ENCODE results near the gene RCC2.
"Not testable (repeated sequence)": the region's sequence is repeated elsewhere in the genome, so short reads cannot be mapped to it uniquely, and the experiment has no call there.

The RCC2 gene

DNA sequence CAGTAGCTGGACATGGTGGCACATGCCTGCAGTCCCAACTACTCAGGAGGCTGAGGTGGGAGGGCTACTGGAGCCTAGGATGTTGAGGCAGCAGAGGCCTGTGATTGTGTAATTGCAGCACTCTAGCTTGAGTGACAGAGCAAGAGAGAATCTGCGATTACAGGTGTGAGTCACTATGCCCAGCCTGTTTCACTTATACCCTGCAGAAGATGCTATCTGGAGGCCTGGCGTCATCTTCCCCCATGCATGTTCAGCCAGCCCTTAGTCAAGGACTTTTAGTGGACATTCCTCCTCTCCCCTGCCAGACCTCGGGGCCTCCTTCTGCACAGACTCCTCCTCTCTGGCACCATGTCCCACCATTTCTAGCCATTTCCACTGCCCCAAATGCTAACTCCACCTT lies 36.3 kb upstream of the RCC2 start:
- TF ChIP-seq, protein P1, sequence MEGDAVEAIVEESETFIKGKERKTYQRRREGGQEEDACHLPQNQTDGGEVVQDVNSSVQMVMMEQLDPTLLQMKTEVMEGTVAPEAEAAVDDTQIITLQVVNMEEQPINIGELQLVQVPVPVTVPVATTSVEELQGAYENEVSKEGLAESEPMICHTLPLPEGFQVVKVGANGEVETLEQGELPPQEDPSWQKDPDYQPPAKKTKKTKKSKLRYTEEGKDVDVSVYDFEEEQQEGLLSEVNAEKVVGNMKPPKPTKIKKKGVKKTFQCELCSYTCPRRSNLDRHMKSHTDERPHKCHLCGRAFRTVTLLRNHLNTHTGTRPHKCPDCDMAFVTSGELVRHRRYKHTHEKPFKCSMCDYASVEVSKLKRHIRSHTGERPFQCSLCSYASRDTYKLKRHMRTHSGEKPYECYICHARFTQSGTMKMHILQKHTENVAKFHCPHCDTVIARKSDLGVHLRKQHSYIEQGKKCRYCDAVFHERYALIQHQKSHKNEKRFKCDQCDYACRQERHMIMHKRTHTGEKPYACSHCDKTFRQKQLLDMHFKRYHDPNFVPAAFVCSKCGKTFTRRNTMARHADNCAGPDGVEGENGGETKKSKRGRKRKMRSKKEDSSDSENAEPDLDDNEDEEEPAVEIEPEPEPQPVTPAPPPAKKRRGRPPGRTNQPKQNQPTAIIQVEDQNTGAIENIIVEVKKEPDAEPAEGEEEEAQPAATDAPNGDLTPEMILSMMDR (conservative IDR thresholded peaks at IDR 0.05; ENCODE audit: low read depth, low read length): no peak
- Histone ChIP-seq H3K27me3 (ENCODE audit: insufficient read depth, low read depth) (no peaks in the 10 kb centered on the region), H3K4me3 (IDR thresholded peaks at IDR 0.05; ENCODE audit: insufficient read depth, low read depth, low read length) (no peak overlapping the region), H3K4me1 (ENCODE audit: low read depth, poor library complexity, severe bottlenecking) (no peaks in the 10 kb centered on the region), H2AFZ (ENCODE audit: low read depth) (no peak overlapping the region), H3K27ac (no peak overlapping the region), H3K9ac (no peak overlapping the region), H3K79me2 (ENCODE audit: insufficient read depth, low read depth) (no peaks in the 10 kb centered on the region), H3K4me2 (no peak overlapping the region), H3K36me3 (ENCODE audit: insufficient read depth) (no peaks in the 10 kb centered on the region), H4K20me1 (ENCODE audit: insufficient read depth) (no peaks in the 10 kb centered on the region)

DNA sequence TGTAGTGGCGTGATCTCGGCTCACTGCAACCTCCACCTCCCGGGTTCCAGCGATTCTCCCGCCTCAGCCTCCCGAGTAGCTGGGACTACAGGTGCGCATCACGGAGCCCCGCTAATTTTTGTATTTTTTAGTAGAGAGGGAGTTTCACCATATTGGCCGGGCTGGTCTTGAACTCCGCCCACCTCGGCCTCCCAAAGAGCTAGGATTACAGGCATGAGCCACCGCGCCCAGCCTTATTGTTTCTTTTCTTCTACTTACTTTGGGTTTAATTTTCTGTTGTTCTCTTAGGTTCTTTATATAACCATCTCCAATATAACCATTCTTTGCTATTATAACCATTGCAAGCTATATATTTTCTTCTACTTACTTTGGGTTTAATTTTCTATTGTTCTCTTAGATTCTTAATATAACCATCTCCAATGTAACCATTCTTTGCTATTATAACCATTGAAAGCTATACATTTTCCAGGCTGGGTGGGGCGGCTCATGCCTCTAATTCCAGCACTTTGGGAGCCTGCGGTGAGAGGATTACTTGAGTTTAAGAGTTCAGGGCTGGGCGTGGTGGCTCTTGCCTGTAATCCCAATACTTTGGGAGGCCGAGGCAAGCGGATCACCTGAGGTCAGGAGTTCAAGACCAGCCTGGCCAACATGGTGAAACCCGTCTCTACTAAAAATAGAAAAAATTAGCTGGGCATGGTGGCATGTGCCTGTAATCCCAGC lies 35.5 kb upstream of the RCC2 start:
- H3K36me3 ChIP-seq (ENCODE audit: insufficient read depth); H3K4me1 ChIP-seq (ENCODE audit: low read depth, poor library complexity, severe bottlenecking); H2AFZ ChIP-seq (ENCODE audit: low read depth); H3K4me2 ChIP-seq; H3K9ac ChIP-seq; H4K20me1 ChIP-seq (ENCODE audit: insufficient read depth); H3K79me2 ChIP-seq (ENCODE audit: insufficient read depth, low read depth); H3K27ac ChIP-seq; H3K27me3 ChIP-seq (ENCODE audit: insufficient read depth, low read depth); H3K4me3 ChIP-seq (IDR thresholded peaks at IDR 0.05; ENCODE audit: insufficient read depth, low read depth, low read length): not testable (repeated sequence)

DNA sequence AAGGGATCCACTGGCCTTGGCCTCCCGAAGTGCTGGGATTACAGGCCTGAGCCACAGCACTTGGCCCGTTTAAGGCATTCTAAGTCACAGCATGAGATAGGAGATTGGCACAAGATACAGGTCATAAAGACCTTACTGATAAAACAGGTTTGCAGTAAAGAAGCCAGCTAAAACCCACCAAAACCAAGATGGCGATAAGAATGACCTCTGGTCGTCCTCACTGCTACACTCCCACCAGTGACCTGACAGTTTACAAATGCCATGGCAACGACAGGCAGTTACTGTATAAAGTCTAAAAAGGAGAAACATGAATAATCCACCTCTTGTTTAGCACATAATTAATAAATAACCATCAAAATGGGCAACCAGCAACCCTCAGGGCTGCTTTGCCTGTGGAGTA lies 33.3 kb upstream of the RCC2 start:
- Histone ChIP-seq H3K4me1 (ENCODE audit: low read depth, poor library complexity, severe bottlenecking) (no peaks in the 10 kb centered on the region), H3K79me2 (ENCODE audit: insufficient read depth, low read depth) (no peaks in the 10 kb centered on the region), H3K27ac (no peak overlapping the region), H3K27me3 (ENCODE audit: insufficient read depth, low read depth) (no peaks in the 10 kb centered on the region), H3K9ac (no peak overlapping the region), H4K20me1 (ENCODE audit: insufficient read depth) (no peaks in the 10 kb centered on the region), H3K36me3 (ENCODE audit: insufficient read depth) (no peaks in the 10 kb centered on the region), H3K4me2 (no peak overlapping the region), H3K4me3 (IDR thresholded peaks at IDR 0.05; ENCODE audit: insufficient read depth, low read depth, low read length) (no peak overlapping the region), H2AFZ (ENCODE audit: low read depth) (no peak overlapping the region)
- TF ChIP-seq, protein P1 (conservative IDR thresholded peaks at IDR 0.05; ENCODE audit: low read depth, low read length): no peak

DNA sequence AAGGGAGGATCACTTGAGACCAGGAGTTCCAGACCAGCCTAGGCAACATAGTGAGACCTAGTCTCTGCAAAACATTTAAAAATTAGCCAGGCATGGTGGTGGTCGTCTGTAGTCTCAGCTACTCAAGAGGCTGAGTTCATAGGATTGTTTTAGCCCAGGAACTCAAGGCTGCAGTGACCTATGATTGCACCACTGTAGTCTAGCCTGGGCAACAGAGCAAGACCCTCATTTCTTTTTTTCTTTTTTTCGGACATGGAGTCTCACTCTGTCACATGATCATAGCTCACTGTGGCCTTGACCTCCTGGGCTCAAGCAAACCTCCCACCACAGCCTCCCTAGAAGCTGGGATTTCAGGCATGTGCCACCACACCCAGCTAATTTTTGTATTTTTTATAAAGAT lies 31.9 kb upstream of the RCC2 start:
- Histone ChIP-seq H3K27ac (no peak overlapping the region), H2AFZ (ENCODE audit: low read depth) (no peak overlapping the region), H3K4me3 (IDR thresholded peaks at IDR 0.05; ENCODE audit: insufficient read depth, low read depth, low read length) (no peak overlapping the region), H3K9ac (no peak overlapping the region), H3K36me3 (ENCODE audit: insufficient read depth) (no peaks in the 10 kb centered on the region), H3K79me2 (ENCODE audit: insufficient read depth, low read depth) (no peaks in the 10 kb centered on the region), H3K4me1 (ENCODE audit: low read depth, poor library complexity, severe bottlenecking) (no peaks in the 10 kb centered on the region), H4K20me1 (ENCODE audit: insufficient read depth) (no peaks in the 10 kb centered on the region), H3K4me2 (no peak overlapping the region), H3K27me3 (ENCODE audit: insufficient read depth, low read depth) (no peaks in the 10 kb centered on the region)
- TF ChIP-seq, protein P1 (conservative IDR thresholded peaks at IDR 0.05; ENCODE audit: low read depth, low read length): no peak

DNA sequence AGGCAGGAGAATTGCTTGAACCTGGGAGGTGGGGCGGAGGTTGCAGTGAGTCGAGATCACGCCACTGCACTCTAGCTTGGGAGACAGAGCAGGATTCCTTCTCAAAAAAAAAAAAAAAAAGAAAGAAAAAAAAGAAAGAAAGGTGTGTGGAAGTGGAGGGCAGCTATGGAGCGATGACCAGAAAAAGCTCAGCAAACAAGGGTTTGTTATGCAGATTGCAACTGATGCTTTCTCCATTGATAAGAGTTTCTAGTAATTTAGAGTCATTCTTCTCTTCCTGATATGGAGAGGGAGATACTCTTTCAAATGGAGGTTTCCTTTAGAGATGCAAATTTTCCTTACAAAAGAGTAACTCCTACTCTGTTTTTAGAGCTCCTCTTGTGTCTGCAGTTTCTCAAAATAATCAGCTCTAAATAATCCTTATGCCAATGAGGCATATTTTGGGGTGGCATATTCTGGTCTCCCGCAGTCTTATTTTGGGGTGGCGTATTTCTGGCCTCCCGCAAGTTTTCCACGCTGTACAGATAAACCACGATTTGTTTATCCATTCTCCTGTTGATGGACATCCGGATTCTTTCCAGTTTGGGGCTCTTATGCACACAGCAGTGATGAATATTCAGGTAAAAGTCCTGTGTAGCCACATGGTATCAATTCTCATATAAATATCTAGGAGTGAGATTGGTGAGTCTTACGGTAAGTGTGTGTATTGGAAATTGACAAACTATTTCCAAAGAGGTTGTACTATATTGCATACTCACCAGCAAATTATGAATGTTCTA lies 30.7 kb upstream of the RCC2 start:
- no peaks in the 10 kb centered on the region for H3K79me2 ChIP-seq (ENCODE audit: insufficient read depth, low read depth)
- no peak overlapping the region for H3K4me2 ChIP-seq
- no peaks in the 10 kb centered on the region for H3K4me1 ChIP-seq (ENCODE audit: low read depth, poor library complexity, severe bottlenecking)
- H3K9ac ChIP-seq: no peak overlapping the region
- no peak overlapping the region for H3K4me3 ChIP-seq (IDR thresholded peaks at IDR 0.05; ENCODE audit: insufficient read depth, low read depth, low read length)
- TF ChIP-seq, protein P1 (conservative IDR thresholded peaks at IDR 0.05; ENCODE audit: low read depth, low read length): no peak
- no peak overlapping the region for H2AFZ ChIP-seq (ENCODE audit: low read depth)
- no peaks in the 10 kb centered on the region for H4K20me1 ChIP-seq (ENCODE audit: insufficient read depth)
- H3K27me3 ChIP-seq (ENCODE audit: insufficient read depth, low read depth): no peaks in the 10 kb centered on the region
- no peaks in the 10 kb centered on the region for H3K36me3 ChIP-seq (ENCODE audit: insufficient read depth)
- no peak overlapping the region for H3K27ac ChIP-seq

DNA sequence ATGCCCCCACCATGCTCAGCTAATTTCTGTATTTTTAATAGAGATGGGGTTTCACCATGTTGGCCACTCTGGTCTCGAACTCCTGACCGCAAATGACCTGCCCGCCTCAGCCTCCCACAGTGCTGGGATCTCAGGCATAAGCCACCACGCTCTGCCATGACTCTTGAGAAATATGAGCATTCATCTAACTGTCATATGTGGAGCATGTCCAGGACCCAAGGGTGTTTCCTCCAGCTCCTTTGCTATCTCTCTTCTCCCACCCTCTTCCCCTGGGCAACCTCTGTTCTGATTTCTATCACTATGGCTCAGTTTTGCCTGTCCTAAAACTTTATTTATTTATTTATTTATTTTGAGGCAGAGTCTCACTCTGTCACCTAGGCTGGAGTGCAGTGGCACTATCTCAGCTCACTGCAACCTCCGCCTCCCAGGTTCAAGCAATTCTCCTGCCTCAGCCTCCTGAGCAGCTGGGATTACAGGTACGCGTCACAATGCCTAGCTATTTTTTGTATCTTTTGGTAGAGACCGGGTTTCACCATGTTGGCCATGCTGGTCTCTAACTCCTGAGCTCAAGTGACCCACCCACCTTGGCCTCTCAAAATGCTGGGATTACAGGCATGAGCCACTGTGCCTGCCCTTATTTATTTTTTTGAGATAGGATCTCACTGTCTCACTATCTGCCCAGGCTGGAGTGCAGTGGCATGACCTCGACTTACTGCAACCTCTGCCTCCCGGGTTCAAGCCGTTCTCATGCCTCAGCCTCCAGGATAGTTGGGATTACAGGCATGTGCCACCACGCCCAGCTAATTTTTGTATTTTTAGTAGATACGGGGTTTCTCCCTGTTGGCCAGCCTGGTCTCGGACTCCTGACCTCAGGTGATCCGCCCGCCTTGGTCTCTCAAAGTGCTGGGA lies 29.1 kb upstream of the RCC2 start:
- H3K79me2 ChIP-seq (ENCODE audit: insufficient read depth, low read depth); H3K4me1 ChIP-seq (ENCODE audit: low read depth, poor library complexity, severe bottlenecking); H2AFZ ChIP-seq (ENCODE audit: low read depth); H3K4me2 ChIP-seq; H3K27me3 ChIP-seq (ENCODE audit: insufficient read depth, low read depth); H3K9ac ChIP-seq; H3K36me3 ChIP-seq (ENCODE audit: insufficient read depth); H3K27ac ChIP-seq; H3K4me3 ChIP-seq (IDR thresholded peaks at IDR 0.05; ENCODE audit: insufficient read depth, low read depth, low read length); H4K20me1 ChIP-seq (ENCODE audit: insufficient read depth): not testable (repeated sequence)

Data from KMS-11 (cell line).